OCI-LY7 (cell line): ENCODE data around the gene RARG. TPM values are rescaled to one million over a fixed set of nuclear protein-coding genes. Genes with fewer than 3 reads are reported as not detected.

ENCODE experiments used
- BruUV-seq: library from RNA; stranded (reverse); fragments of 400-500 nt; replicated peaks from 2 replicates; lab custom pipeline; 2021; lab: Mats Ljungman, UMichigan
- CTCF ChIA-PET: fragments of 300-600 bp; sonication (Branson Sonifier 250); formaldehyde crosslinking; loops from one replicate; lab custom pipeline; 2022; ENCODE audit warnings: antibody characterized with exemption; ENCODE audit not compliant: unreplicated experiment; lab: Charles Lee
- POLR2A ChIA-PET: fragments of 300-600 bp; sonication (Branson Sonifier 250); formaldehyde crosslinking; loops from one replicate; lab custom pipeline; 2022; ENCODE audit warnings: antibody characterized with exemption; lab: Charles Lee
- DNase-seq: peaks from one replicate; pipeline ENCODE4 v3.0.0-alpha.2; 2015; ENCODE audit warnings: low spot score
- H2AFZ ChIP-seq: fragments of 200-600 bp; sonication (generic), shearing (Covaris generic); 2 replicates; pipeline ENCODE4 v1.6.1; 2014; ENCODE audit warnings: mild to moderate bottlenecking, antibody characterized with exemption, low read length, moderate library complexity
- H3K27ac ChIP-seq: fragments of 200-600 bp; sonication (generic); 2 replicates; pipeline ENCODE4 v1.5.1; 2014; ENCODE audit warnings: mixed run types, low read depth, mild to moderate bottlenecking, moderate library complexity, low read length, inconsistent platforms; ENCODE audit not compliant: poor library complexity, severe bottlenecking
- H3K36me3 ChIP-seq: fragments of 200-600 bp; sonication (generic); 2 replicates; pipeline ENCODE4 v1.6.1; 2014; ENCODE audit warnings: mild to moderate bottlenecking, antibody characterized with exemption, low read length, moderate library complexity, mixed read lengths; ENCODE audit not compliant: insufficient read depth
- H3K4me1 ChIP-seq: fragments of 200-600 bp; sonication (generic); 2 replicates; pipeline ENCODE4 v1.5.1; 2014; ENCODE audit warnings: mild to moderate bottlenecking, low read length; ENCODE audit not compliant: insufficient read depth, poor library complexity, severe bottlenecking
- H3K4me2 ChIP-seq: fragments of 200-600 bp; sonication (generic); 2 replicates; pipeline ENCODE4 v1.6.1; 2014; ENCODE audit warnings: mild to moderate bottlenecking, low read length
- H3K4me3 ChIP-seq: fragments of 200-600 bp; sonication (generic); 2 replicates; pipeline ENCODE4 v1.5.1; 2014; ENCODE audit warnings: mild to moderate bottlenecking, low read depth, low read length; ENCODE audit not compliant: poor library complexity, severe bottlenecking
- H3K79me2 ChIP-seq: fragments of 200-600 bp; sonication (generic); 2 replicates; pipeline ENCODE4 v1.6.1; 2016; ENCODE audit warnings: low read depth, mild to moderate bottlenecking, low read length, moderate library complexity, mixed read lengths; ENCODE audit not compliant: insufficient read depth
- H3K9me2 ChIP-seq: fragments of 200-600 bp; sonication (generic); 2 replicates; pipeline ENCODE4 v1.6.1; 2016; ENCODE audit warnings: mild to moderate bottlenecking, low read length, mixed read lengths; ENCODE audit not compliant: insufficient read depth
- H3K9me3 ChIP-seq: fragments of 200-600 bp; sonication (generic); 2 replicates; pipeline ENCODE4 v1.6.1; 2014; ENCODE audit warnings: mild to moderate bottlenecking, mixed run types, low read length, mixed read lengths
- H4K20me1 ChIP-seq: fragments of 200-600 bp; sonication (generic); 2 replicates; pipeline ENCODE4 v1.6.1; 2014; ENCODE audit warnings: mild to moderate bottlenecking, antibody characterized with exemption, low read length, moderate library complexity, mixed read lengths; ENCODE audit not compliant: insufficient read depth
- CTCF ChIP-seq: fragments of 200-600 bp; sonication (generic); conservative IDR thresholded peaks from 2 replicates; pipeline ENCODE4 v1.5.1; 2014; ENCODE audit warnings: mild to moderate bottlenecking, antibody characterized with exemption, low read length, moderate library complexity, mixed read lengths
- EZH2phosphoT487 ChIP-seq: fragments of 200-600 bp; sonication (generic); IDR thresholded peaks from 2 replicates; pipeline ENCODE4 v1.6.1; 2018; ENCODE audit warnings: low read depth, borderline replicate concordance, mild to moderate bottlenecking, mixed run types, antibody characterized with exemption, low read length, moderate library complexity, mixed read lengths
- intact Hi-C: fragments of 100-400 bp; cut with micrococcal nuclease; formaldehyde crosslinking; loops from one replicate; pipeline ENCODE4 v1.10.0; 2022; ENCODE audit not compliant: unreplicated experiment
- total RNA-seq, 2 experiments: library from RNA; depleted of rRNA in 1 of 2; stranded (reverse); fragments of >200 nt in 1 of 2; shearing (Covaris generic) in 1 of 2; gene quantifications; 2 replicates each; pipeline ENCODE4 v1.2.3, GENCODE V29; 2014 to 2022

The RARG gene
- total RNA-seq, 2 experiments from 2014 or later, result 7.0 to 8.4 TPM

DNA sequence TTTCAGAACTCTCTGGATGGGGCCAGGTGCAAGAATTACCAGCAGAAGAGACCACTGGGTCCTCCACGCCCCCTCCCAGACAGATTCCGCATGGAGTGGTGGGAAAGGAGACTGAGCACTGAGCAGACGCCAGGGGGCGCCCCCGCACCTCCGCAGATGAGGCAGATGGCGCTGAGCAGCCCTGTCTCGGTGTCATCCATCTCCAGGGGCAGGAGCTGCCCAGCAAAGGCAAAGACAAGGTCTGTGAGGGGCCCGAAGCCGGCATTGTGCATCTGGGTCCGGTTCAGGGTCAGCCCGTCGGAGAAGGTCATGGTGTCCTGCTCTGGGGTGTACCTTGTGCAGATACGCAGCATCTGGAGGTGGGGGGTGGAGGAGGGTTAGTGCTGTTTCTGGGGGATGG, 18.7 kb downstream of the RARG start:
- Histone ChIP-seq H3K9me3 (no peaks in the 10 kb centered on the region), H3K4me1 (peaks cover 87% of the 10 kb centered on the region), H2AFZ (no peak overlapping the region), H3K27ac (no peak overlapping the region), H3K4me2 (peak overlapping the region; percentile 96; the same call in 1 of the 2 replicates), H3K36me3 (peaks cover 9% of the 10 kb centered on the region; the same call in 1 of the 2 replicates), H3K4me3 (no peak overlapping the region), H3K79me2 (no peaks in the 10 kb centered on the region), H3K9me2 (no peaks in the 10 kb centered on the region), H4K20me1 (no peaks in the 10 kb centered on the region)
- no TSS peak for BruUV-seq
- intact Hi-C loops, result loop anchor here (1.0 to 2.0 kb wide), 5 partner anchors 37 to 107 kb away; partner anchors contain the start of genes AAAS and ESPL1
- ChIA-PET POLR2A (interaction anchor here (0.7 to 6.2 kb wide), 5 partner anchors 18 to 108 kb away, joined by 3 to 41 read pairs (median 4); partner anchors contain the start of genes AAAS and ESPL1), CTCF (interaction anchor here (0.8 to 6.0 kb wide), 7 partner anchors 32 to 108 kb away, joined by 3 to 80 read pairs (median 5); partner anchors contain the start of genes AAAS, ESPL1 and PFDN5)
- DNase-seq, result peak; percentile 86
- TF ChIP-seq CTCF (peak; percentile 94), EZH2phosphoT487 (no peak)

DNA sequence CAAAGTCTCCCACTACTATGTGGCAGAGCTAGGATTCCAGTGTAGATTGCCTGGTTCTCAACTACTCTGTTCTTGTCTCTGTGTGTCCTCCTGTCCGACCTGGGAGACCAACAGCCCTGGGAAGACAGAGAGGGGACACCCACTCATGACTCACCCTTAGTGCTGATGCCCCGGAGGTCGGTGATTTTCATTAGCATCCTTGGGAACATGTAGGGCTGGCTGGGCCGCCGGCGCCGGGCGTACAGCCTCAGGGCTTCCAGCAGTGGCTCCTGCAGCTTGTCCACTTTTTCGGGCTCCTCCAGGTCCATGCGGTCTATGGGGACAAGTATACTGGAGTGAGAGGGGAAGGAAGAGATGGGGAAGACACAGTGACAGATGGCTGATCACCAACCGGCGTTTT, 19.1 kb downstream of the RARG start:
- no peaks in the 10 kb centered on the region for H3K9me2 ChIP-seq
- no peak overlapping the region for H3K4me2 ChIP-seq
- ChIA-PET POLR2A (interaction anchor here (0.6 to 6.2 kb wide), 4 partner anchors 9 to 56 kb away, joined by 3 to 41 read pairs (median 3); partner anchors contain the start of gene ESPL1), CTCF (interaction anchor here (0.8 to 6.0 kb wide), 5 partner anchors 12 to 108 kb away, joined by 3 to 80 read pairs (median 4); partner anchors contain the start of genes AAAS and ESPL1)
- intact Hi-C loops, result loop anchor here (1.0 to 2.0 kb wide), 5 partner anchors 38 to 108 kb away; partner anchors contain the start of genes AAAS and ESPL1
- peaks cover 88% of the 10 kb centered on the region for H3K4me1 ChIP-seq
- TF ChIP-seq CTCF (no peak), EZH2phosphoT487 (no peak)
- no TSS peak for BruUV-seq
- H3K36me3 ChIP-seq, result peaks cover 9% of the 10 kb centered on the region; the same call in 1 of the 2 replicates
- no peaks in the 10 kb centered on the region for H3K79me2 ChIP-seq
- H2AFZ ChIP-seq, result no peak overlapping the region
- DNase-seq, result no peak
- no peaks in the 10 kb centered on the region for H4K20me1 ChIP-seq
- no peak overlapping the region for H3K27ac ChIP-seq
- no peaks in the 10 kb centered on the region for H3K9me3 ChIP-seq
- no peak overlapping the region for H3K4me3 ChIP-seq
